Measurements from ENCODE around the gene TAF3. TPM values are rescaled to one million over a fixed set of nuclear protein-coding genes. Genes with fewer than 3 reads are reported as not detected.

TAF3 gene
- total and polyA plus RNA-seq, 12 donors: 3.6 to 14.9 (median 11.0) TPM

DNA sequence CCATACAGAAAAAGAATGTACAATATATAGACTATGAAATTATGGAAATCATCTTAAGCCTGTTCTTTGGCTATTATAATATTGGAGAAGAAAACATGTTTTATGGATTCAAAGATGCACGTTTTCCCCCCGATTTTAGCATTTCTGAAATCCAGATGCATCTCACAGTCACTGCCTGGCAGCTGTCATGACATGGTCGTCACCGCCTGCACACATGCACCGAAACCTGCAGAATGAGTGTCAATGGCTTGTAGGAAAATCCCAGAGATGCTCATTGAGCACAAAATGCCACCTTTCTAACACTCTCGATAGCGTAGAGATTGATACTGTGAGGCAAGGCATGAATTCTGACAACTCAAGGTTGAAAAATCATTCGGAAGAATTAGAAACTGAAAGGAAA is 115.5 kb downstream of the TAF3 start:
- WGBS, 2 donors: 94% methylated on average over 8 of the region's 8 CpGs
- intact Hi-C loops (cut with DNase I): no loop called here
- no peak for ATAC-seq

DNA sequence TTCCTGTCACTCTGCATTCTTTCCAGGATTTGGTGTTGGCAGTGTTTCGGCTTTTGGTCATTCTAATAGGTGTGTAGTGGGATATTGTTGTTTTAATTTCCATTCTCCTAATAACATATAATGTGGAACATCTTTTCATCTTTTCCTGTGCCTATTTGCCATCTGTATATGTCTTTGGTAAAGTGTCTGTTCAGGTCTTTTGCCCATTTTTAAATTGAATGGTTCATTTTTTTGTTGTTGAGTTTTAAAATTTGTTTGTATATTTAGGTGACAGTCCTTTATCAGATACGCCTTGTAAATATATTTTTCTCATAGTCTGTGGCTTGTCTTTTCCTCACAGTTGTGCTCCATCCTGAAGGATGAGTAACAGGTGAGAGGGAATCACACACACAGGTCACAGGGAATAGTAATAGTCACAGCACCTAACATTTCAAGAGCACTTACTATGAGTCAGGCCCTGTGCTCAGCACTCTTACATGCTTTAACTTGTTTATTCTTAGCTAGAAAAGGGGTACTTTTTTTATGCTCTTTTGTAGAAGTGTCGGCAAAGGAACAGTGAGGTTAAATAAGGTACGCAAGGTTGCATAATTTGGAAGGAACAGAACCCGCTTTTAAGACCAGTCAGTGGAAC is 119.1 kb downstream of the TAF3 start:
- H3K36me3 ChIP-seq: no peaks in the 10 kb centered on the region
- no peak for ATAC-seq
- TF ChIP-seq CTCF (IDR thresholded peaks at IDR 0.05): no peak
- no peaks in the 10 kb centered on the region for H3K27me3 ChIP-seq
- intact Hi-C loops (cut with DNase I): no loop called here
- H3K4me3 ChIP-seq: no peak overlapping the region
- peaks cover 0 to 3% (median 0%) of the 10 kb centered on the region in 9 donors for H3K4me1 ChIP-seq
- H3K9me3 ChIP-seq: peaks cover 0 to 29% (median 5%) of the 10 kb centered on the region in 11 donors
- WGBS, 2 donors: 97 to 98% methylated on average over 5 of the region's 5 CpGs
- no peak for DNase-seq
- no peak overlapping the region for H3K27ac ChIP-seq

More for the DNA sequence above, 115.5 kb downstream of the TAF3 start:
- peaks cover 0 to 16% (median 0%) of the 10 kb centered on the region in 11 donors for H3K9me3 ChIP-seq
- no peak for TF ChIP-seq CTCF (IDR thresholded peaks at IDR 0.05)
- no peak overlapping the region for H3K27ac ChIP-seq
- no peaks in the 10 kb centered on the region for H3K36me3 ChIP-seq
- H3K4me1 ChIP-seq: peaks cover 0 to 12% (median 0%) of the 10 kb centered on the region in 9 donors
- no peak overlapping the region for H3K4me3 ChIP-seq
- H3K27me3 ChIP-seq: no peaks in the 10 kb centered on the region
- no peak for DNase-seq

DNA sequence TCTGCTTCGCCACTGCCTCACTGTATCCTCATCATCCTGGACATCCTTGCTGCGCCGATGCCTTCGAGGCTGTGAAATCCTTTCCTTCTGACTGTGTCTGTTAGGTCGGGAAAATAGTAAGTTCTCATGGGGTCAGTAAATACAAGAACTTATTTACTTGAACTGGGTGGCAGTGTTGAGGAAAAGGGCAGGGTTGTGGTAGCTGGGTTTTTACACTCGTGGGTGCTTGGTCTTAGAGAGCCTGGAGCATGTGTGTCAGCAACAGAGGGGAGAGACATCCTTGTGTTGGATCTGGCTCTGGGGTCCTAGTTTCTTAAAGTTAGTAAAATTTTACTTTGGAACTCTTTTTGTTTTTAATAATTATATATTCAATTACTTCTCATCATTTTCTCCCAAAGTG is 123.3 kb downstream of the TAF3 start:
- 86 to 92% methylated on average over 6 of the region's 6 CpGs for WGBS, 2 donors

DNA sequence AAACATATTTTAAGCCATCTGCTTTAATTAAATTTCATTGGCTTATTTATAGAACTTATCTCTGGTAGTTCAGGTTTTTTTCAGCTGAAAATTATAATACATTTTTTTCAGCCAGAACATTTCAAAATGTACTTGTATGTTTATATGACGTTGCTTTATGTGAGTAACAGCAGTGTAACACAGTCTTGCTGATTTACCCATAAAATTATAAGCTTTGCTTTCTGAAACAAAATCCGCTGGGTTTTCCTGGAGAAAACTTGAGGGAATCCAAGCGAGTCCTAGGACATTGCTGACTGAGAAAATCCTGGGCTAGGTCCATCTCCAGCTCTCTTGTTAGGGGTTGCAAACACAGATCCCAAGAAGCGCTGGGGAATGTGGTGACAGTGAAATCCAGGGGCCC is 124.0 kb downstream of the TAF3 start:
- H3K4me1 ChIP-seq: peaks cover 0 to 14% (median 3%) of the 10 kb centered on the region in 9 donors
- no peak overlapping the region for H3K27ac ChIP-seq
- no peaks in the 10 kb centered on the region for H3K27me3 ChIP-seq
- DNase-seq (no peak), ATAC-seq (no peak)
- H3K4me3 ChIP-seq: no peak overlapping the region
- intact Hi-C loops (cut with DNase I): no loop called here
- no peak for TF ChIP-seq CTCF (IDR thresholded peaks at IDR 0.05)
- H3K9me3 ChIP-seq: peaks cover 0 to 21% (median 5%) of the 10 kb centered on the region in 11 donors
- no peaks in the 10 kb centered on the region for H3K36me3 ChIP-seq
- 87 to 94% methylated on average over 4 of the region's 4 CpGs for WGBS, 2 donors

More for the DNA sequence above, 123.3 kb downstream of the TAF3 start:
- intact Hi-C loops (cut with DNase I): no loop called here
- Histone ChIP-seq H3K27me3 (no peaks in the 10 kb centered on the region), H3K4me1 (peaks cover 0 to 14% (median 3%) of the 10 kb centered on the region in 9 donors), H3K27ac (no peak overlapping the region), H3K4me3 (no peak overlapping the region), H3K36me3 (no peaks in the 10 kb centered on the region), H3K9me3 (peaks cover 0 to 28% (median 5%) of the 10 kb centered on the region in 11 donors)
- TF ChIP-seq CTCF (IDR thresholded peaks at IDR 0.05): no peak
- no peak for ATAC-seq
- no peak for DNase-seq

Data from heart right ventricle (tissue), 16 donors.